HG02759 (cell line): ENCODE results near the gene PHF1.

Experiments used
- ATAC-seq: cut with Tn5 transposase; IDR thresholded peaks from one replicate; pipeline ENCODE4 v1.9.1; 2021; ENCODE audit warnings: mild to moderate bottlenecking, moderate library complexity; ENCODE audit not compliant: unreplicated experiment

The PHF1 gene

GRCh38 chr6:33417128-33417902, 6.5 kb downstream of the PHF1 start:
- ATAC-seq = no peak

- peak; percentile 90 for ATAC-seq
These were observed 7.3 kb downstream of the PHF1 start, which contains the start of gene CUTA for GRCh38 chr6:33417903-33418689. CUTA (minus strand) TSS chr6:33418107; CDS start chr6:33418000, 107 bp downstream.

- ATAC-seq = no peak
These were observed 8.0 kb downstream of the PHF1 start for GRCh38 chr6:33418690-33419291.

- ATAC-seq = no peak
These were observed 9.0 kb downstream of the PHF1 start, which contains the start of gene SYNGAP1 for GRCh38 chr6:33419580-33420490. SYNGAP1 (plus strand) TSS chr6:33420065; CDS start chr6:33420265, 200 bp downstream.

- no peak for ATAC-seq
These were observed 9.9 kb downstream of the PHF1 start for GRCh38 chr6:33420491-33421343.

GRCh38 chr6:33421344-33421643, 10.5 kb downstream of the PHF1 start:
- no peak for ATAC-seq

GRCh38 chr6:33423777-33424176, 13.0 kb downstream of the PHF1 start:
- no peak for ATAC-seq

- no peak for ATAC-seq
These were observed 14.2 kb downstream of the PHF1 start for GRCh38 chr6:33424855-33425667.

GRCh38 chr6:33425668-33426577, 15.1 kb downstream of the PHF1 start:
- peak; percentile 41 for ATAC-seq

- ATAC-seq = no peak
These were observed 16.0 kb downstream of the PHF1 start for GRCh38 chr6:33426590-33427511.

GRCh38 chr6:33427585-33428223, 16.9 kb downstream of the PHF1 start:
- ATAC-seq = peak; percentile 31

- no peak for ATAC-seq
These were observed 17.6 kb downstream of the PHF1 start for GRCh38 chr6:33428224-33428965.

GRCh38 chr6:33428966-33429749, 18.3 kb downstream of the PHF1 start:
- no peak for ATAC-seq

GRCh38 chr6:33429750-33430052, 18.9 kb downstream of the PHF1 start:
- no peak for ATAC-seq

- ATAC-seq = no peak
These were observed 19.5 kb downstream of the PHF1 start for GRCh38 chr6:33430334-33430733.
